MM.1S (cell line): ENCODE data around the gene KCNMA1.

Experiments used
- DNase-seq: peaks from one replicate; pipeline ENCODE4 v3.0.0-alpha.2; 2015
- H2AFZ ChIP-seq: fragments of 300-600 bp; sonication (generic); 2 replicates; pipeline ENCODE4 v1.6.0; 2016; ENCODE audit warnings: antibody characterized with exemption, low read length
- H3F3A ChIP-seq: fragments of 300-600 bp; sonication (generic); 2 replicates; pipeline ENCODE4 v1.6.1; 2016; ENCODE audit warnings: mild to moderate bottlenecking, antibody characterized with exemption, low read length, moderate library complexity, mixed read lengths; ENCODE audit not compliant: insufficient read depth
- H3K27ac ChIP-seq: fragments of 300-600 bp; sonication (generic); 2 replicates; pipeline ENCODE4 v1.5.1; 2016; ENCODE audit warnings: mild to moderate bottlenecking, low read length
- H3K27me3 ChIP-seq: fragments of 300-600 bp; sonication (generic); replicated peaks from 2 replicates; pipeline ENCODE4 v1.6.0; 2016; ENCODE audit warnings: low read length; ENCODE audit not compliant: insufficient read depth
- H3K36me3 ChIP-seq: fragments of 300-600 bp; sonication (generic); replicated peaks from 2 replicates; pipeline ENCODE4 v1.6.1; 2016; ENCODE audit warnings: mild to moderate bottlenecking, low read length, mixed read lengths; ENCODE audit not compliant: insufficient read depth
- H3K4me1 ChIP-seq: fragments of 300-600 bp; sonication (generic); 2 replicates; pipeline ENCODE4 v1.6.1; 2016; ENCODE audit warnings: low read length, mixed read lengths
- H3K4me2 ChIP-seq: fragments of 300-600 bp; sonication (generic); 2 replicates; pipeline ENCODE4 v1.6.0; 2016; ENCODE audit warnings: low read depth, low read length
- H3K4me3 ChIP-seq: fragments of 300-600 bp; sonication (generic); 2 replicates; pipeline ENCODE4 v1.5.1; 2016; ENCODE audit warnings: low read length, mixed read lengths
- H3K79me2 ChIP-seq: fragments of 300-600 bp; sonication (generic); 2 replicates; pipeline ENCODE4 v1.6.1; 2016; ENCODE audit warnings: mixed run types, low read length, mixed read lengths
- H3K9ac ChIP-seq: fragments of 300-600 bp; sonication (generic); 2 replicates; pipeline ENCODE4 v1.6.1; 2016; ENCODE audit warnings: low read length, mixed read lengths
- H3K9me2 ChIP-seq: fragments of 300-600 bp; sonication (generic); replicated peaks from 2 replicates; pipeline ENCODE4 v1.6.1; 2016; ENCODE audit warnings: mild to moderate bottlenecking, low read length, mixed read lengths; ENCODE audit not compliant: insufficient read depth
- H3K9me3 ChIP-seq: fragments of 300-600 bp; sonication (generic); replicated peaks from 2 replicates; pipeline ENCODE4 v1.6.1; 2016; ENCODE audit warnings: mild to moderate bottlenecking, low read length, mixed read lengths; ENCODE audit not compliant: insufficient read depth
- H4K20me1 ChIP-seq: fragments of 300-600 bp; sonication (generic); 2 replicates; pipeline ENCODE4 v1.6.1; 2016; ENCODE audit warnings: mild to moderate bottlenecking, low read length, moderate library complexity, mixed read lengths; ENCODE audit not compliant: insufficient read depth
- CTCF ChIP-seq: fragments of 300-600 bp; sonication (generic); IDR thresholded peaks from 2 replicates; pipeline ENCODE4 v1.5.1; 2016; ENCODE audit warnings: antibody characterized with exemption, low read length, mixed read lengths
- EZH2 ChIP-seq: fragments of 300-600 bp; sonication (generic); optimal IDR thresholded peaks from 2 replicates; pipeline ENCODE3; 2017; ENCODE audit warnings: low read depth, mild to moderate bottlenecking, antibody characterized with exemption, low read length, mixed read lengths
- EZH2phosphoT487 ChIP-seq: fragments of 300-600 bp; sonication (generic); IDR thresholded peaks from 2 replicates; pipeline ENCODE4 v1.6.1; 2018; ENCODE audit warnings: antibody characterized with exemption, low read length

Gene KCNMA1

GRCh38 chr10:77497748-77498147, 139.9 kb downstream of the KCNMA1 start:
- Histone ChIP-seq H3K4me3 (no peak overlapping the region), H3K27me3 (no peaks in the 10 kb centered on the region), H3K9ac (no peak overlapping the region), H3F3A (no peaks in the 10 kb centered on the region), H3K27ac (no peak overlapping the region), H3K9me2 (no peaks in the 10 kb centered on the region), H3K79me2 (no peaks in the 10 kb centered on the region), H3K36me3 (no peaks in the 10 kb centered on the region), H3K9me3 (no peaks in the 10 kb centered on the region), H4K20me1 (no peaks in the 10 kb centered on the region), H3K4me1 (no peaks in the 10 kb centered on the region), H2AFZ (no peak overlapping the region), H3K4me2 (no peak overlapping the region)
- DNase-seq: no peak
- no peak for TF ChIP-seq EZH2phosphoT487
- TF ChIP-seq EZH2: no peak
- TF ChIP-seq CTCF: no peak

- TF ChIP-seq EZH2: no peak
- no peak for DNase-seq
- Histone ChIP-seq H3K9ac (no peak overlapping the region), H3K9me3 (no peaks in the 10 kb centered on the region), H3K27me3 (no peaks in the 10 kb centered on the region), H4K20me1 (no peaks in the 10 kb centered on the region), H3K9me2 (no peaks in the 10 kb centered on the region), H2AFZ (no peak overlapping the region), H3K79me2 (no peaks in the 10 kb centered on the region), H3K4me3 (no peak overlapping the region), H3F3A (no peaks in the 10 kb centered on the region), H3K4me2 (no peak overlapping the region), H3K36me3 (no peaks in the 10 kb centered on the region), H3K4me1 (no peaks in the 10 kb centered on the region), H3K27ac (no peak overlapping the region)
These were observed 140.6 kb downstream of the KCNMA1 start for GRCh38 chr10:77496941-77497420.

- TF ChIP-seq CTCF (no peak), EZH2 (no peak), EZH2phosphoT487 (no peak)
- Histone ChIP-seq H3K9me3 (no peaks in the 10 kb centered on the region), H3K9me2 (no peaks in the 10 kb centered on the region), H3K27me3 (no peaks in the 10 kb centered on the region), H4K20me1 (no peaks in the 10 kb centered on the region), H3K27ac (no peak overlapping the region), H3K79me2 (no peaks in the 10 kb centered on the region), H3K36me3 (no peaks in the 10 kb centered on the region), H3K4me1 (no peaks in the 10 kb centered on the region), H3K4me3 (no peak overlapping the region), H2AFZ (no peak overlapping the region), H3F3A (no peaks in the 10 kb centered on the region), H3K9ac (no peak overlapping the region), H3K4me2 (no peak overlapping the region)
- DNase-seq: no peak
These were observed 142.7 kb downstream of the KCNMA1 start for GRCh38 chr10:77494756-77495541.

- Histone ChIP-seq H3K9me3 (no peaks in the 10 kb centered on the region), H3K9ac (no peak overlapping the region), H3K79me2 (no peaks in the 10 kb centered on the region), H3K27me3 (no peaks in the 10 kb centered on the region), H4K20me1 (no peaks in the 10 kb centered on the region), H3F3A (no peaks in the 10 kb centered on the region), H3K27ac (no peak overlapping the region), H3K4me2 (no peak overlapping the region), H3K36me3 (no peaks in the 10 kb centered on the region), H3K9me2 (no peaks in the 10 kb centered on the region), H3K4me3 (no peak overlapping the region), H3K4me1 (no peaks in the 10 kb centered on the region), H2AFZ (no peak overlapping the region)
- no peak for DNase-seq
- no peak for TF ChIP-seq EZH2
- no peak for TF ChIP-seq EZH2phosphoT487
- TF ChIP-seq CTCF: no peak; the same call in 1 of the 2 replicates
These were observed 143.3 kb downstream of the KCNMA1 start for GRCh38 chr10:77494327-77494726.
